NB4 (cell line): ENCODE data around the gene KCNK3.

Source experiments
- MYC ChIP-seq: IDR thresholded peaks from 2 replicates; pipeline ENCODE4 v1.6.1; 2011; ENCODE audit warnings: low read depth, low read length
- POLR2A ChIP-seq: IDR thresholded peaks from 2 replicates; pipeline ENCODE4 v1.6.1; 2011; ENCODE audit warnings: mild to moderate bottlenecking; ENCODE audit not compliant: insufficient read length; ENCODE audit errors: extremely low read depth
- TF ChIP-seq, protein P1 (sequence below): IDR thresholded peaks from one replicate; pipeline ENCODE4 v1.5.1; 2012; ENCODE audit warnings: low read depth, low read length
- TF ChIP-seq, protein P2 (sequence below): IDR thresholded peaks from 2 replicates; pipeline ENCODE4 v1.6.1; 2011; ENCODE audit warnings: low read depth, low read length

DNA sequence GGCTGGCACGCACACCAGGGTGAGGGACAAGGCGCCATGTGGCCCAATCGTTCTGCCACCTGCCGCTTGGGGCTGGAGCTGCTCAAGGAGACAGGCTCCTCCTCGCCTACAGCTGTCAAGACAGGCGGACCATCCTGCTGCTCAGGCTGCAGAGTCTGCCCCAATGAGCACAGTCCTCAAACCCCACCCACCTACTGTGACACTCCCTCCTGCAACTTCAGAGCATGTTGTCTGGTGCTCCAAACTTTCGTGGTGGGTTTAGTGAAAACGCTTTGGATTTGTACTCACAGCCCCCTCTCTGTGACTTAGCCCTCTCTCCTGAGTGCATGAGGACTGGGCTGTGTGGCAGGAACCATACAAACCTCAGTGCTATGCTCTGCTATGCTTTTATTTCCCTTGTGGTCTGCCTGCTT, 48.4 kb downstream of the KCNK3 start:
- TF ChIP-seq, protein P1, sequence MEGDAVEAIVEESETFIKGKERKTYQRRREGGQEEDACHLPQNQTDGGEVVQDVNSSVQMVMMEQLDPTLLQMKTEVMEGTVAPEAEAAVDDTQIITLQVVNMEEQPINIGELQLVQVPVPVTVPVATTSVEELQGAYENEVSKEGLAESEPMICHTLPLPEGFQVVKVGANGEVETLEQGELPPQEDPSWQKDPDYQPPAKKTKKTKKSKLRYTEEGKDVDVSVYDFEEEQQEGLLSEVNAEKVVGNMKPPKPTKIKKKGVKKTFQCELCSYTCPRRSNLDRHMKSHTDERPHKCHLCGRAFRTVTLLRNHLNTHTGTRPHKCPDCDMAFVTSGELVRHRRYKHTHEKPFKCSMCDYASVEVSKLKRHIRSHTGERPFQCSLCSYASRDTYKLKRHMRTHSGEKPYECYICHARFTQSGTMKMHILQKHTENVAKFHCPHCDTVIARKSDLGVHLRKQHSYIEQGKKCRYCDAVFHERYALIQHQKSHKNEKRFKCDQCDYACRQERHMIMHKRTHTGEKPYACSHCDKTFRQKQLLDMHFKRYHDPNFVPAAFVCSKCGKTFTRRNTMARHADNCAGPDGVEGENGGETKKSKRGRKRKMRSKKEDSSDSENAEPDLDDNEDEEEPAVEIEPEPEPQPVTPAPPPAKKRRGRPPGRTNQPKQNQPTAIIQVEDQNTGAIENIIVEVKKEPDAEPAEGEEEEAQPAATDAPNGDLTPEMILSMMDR, result no peak
- TF ChIP-seq POLR2A, result no peak
- TF ChIP-seq, protein P2, sequence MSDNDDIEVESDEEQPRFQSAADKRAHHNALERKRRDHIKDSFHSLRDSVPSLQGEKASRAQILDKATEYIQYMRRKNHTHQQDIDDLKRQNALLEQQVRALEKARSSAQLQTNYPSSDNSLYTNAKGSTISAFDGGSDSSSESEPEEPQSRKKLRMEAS, result no peak
- TF ChIP-seq MYC, result no peak
